ENCODE data around the gene HSF5. TPM values are rescaled to one million over a fixed set of nuclear protein-coding genes. Genes with fewer than 3 reads are reported as not detected.

Gene HSF5
- total and polyA plus RNA-seq, 4 donors = not detected

GRCh38 chr17:58417300-58418092 lies 70.7 kb downstream of the HSF5 start, which contains the start of gene RNF43:
TSS of gene RNF43 (minus strand) at chr17:58417534. CDS start at chr17:58415577, 1,957 bp downstream.
- WGBS, 2 donors = 0 to 2% methylated on average over 8 of the region's 8 CpGs
- H3K27ac ChIP-seq (ENCODE audit: low read depth in 1 of 2, low read length in 2 of 2) = no peak within 1 kb of the TSS
- ATAC-seq (ENCODE audit: low FRiP score) = peak; percentile 96
- intact Hi-C loops (cut with DNase I) = loop anchor here in 1 of 2 donors (5.0 kb wide), 1 partner anchor 95 kb away; no protein-coding TSS in a partner anchor
- peak within 1 kb of the TSS in 1 of 2 donors; percentile 16 for H3K4me3 ChIP-seq (ENCODE audit: low read length in 2 of 2)
- H3K27me3 ChIP-seq (ENCODE audit: control insufficient read depth in 1 of 2, insufficient read depth in 2 of 2, low read length in 1 of 2) = no peaks in the 10 kb centered on the region
- no peaks in the 10 kb centered on the region for H3K4me1 ChIP-seq (ENCODE audit: control insufficient read depth in 1 of 2, insufficient read depth in 2 of 2, low read length in 2 of 2)
- H3K36me3 ChIP-seq (ENCODE audit: control insufficient read depth in 1 of 2, insufficient read depth in 2 of 2, low read length in 1 of 2) = no peaks in the 10 kb centered on the region
- DNase-seq = peak; percentile 80 to 84
- no peaks in the 10 kb centered on the region for H3K9me3 ChIP-seq (ENCODE audit: control insufficient read depth, low read length)

GRCh38 chr17:58416937-58417299 lies 71.3 kb downstream of the HSF5 start:
- ATAC-seq (ENCODE audit: low FRiP score) (no peak), DNase-seq (no peak)
- Histone ChIP-seq H3K27ac (ENCODE audit: low read depth in 1 of 2, low read length in 2 of 2) (no peak overlapping the region), H3K4me1 (ENCODE audit: control insufficient read depth in 1 of 2, insufficient read depth in 2 of 2, low read length in 2 of 2) (no peaks in the 10 kb centered on the region), H3K9me3 (ENCODE audit: control insufficient read depth, low read length) (no peaks in the 10 kb centered on the region), H3K36me3 (ENCODE audit: control insufficient read depth in 1 of 2, insufficient read depth in 2 of 2, low read length in 1 of 2) (no peaks in the 10 kb centered on the region), H3K27me3 (ENCODE audit: control insufficient read depth in 1 of 2, insufficient read depth in 2 of 2, low read length in 1 of 2) (no peaks in the 10 kb centered on the region), H3K4me3 (ENCODE audit: low read length in 2 of 2) (no peak overlapping the region)
- intact Hi-C loops (cut with DNase I) = loop anchor here in 1 of 2 donors (5.0 kb wide), 1 partner anchor 95 kb away; no protein-coding TSS in a partner anchor
- WGBS, 2 donors = 31 to 33% methylated on average over 6 of the region's 6 CpGs

- intact Hi-C loops (cut with DNase I) = loop anchor here in 1 of 2 donors (5.0 kb wide), 1 partner anchor 94 kb away; no protein-coding TSS in a partner anchor
- Histone ChIP-seq H3K27me3 (ENCODE audit: control insufficient read depth in 1 of 2, insufficient read depth in 2 of 2, low read length in 1 of 2) (no peaks in the 10 kb centered on the region), H3K9me3 (ENCODE audit: control insufficient read depth, low read length) (no peaks in the 10 kb centered on the region), H3K36me3 (ENCODE audit: control insufficient read depth in 1 of 2, insufficient read depth in 2 of 2, low read length in 1 of 2) (no peaks in the 10 kb centered on the region), H3K4me3 (ENCODE audit: low read length in 2 of 2) (no peak overlapping the region), H3K4me1 (ENCODE audit: control insufficient read depth in 1 of 2, insufficient read depth in 2 of 2, low read length in 2 of 2) (no peaks in the 10 kb centered on the region), H3K27ac (ENCODE audit: low read depth in 1 of 2, low read length in 2 of 2) (no peak overlapping the region)
- no peak for DNase-seq
- ATAC-seq (ENCODE audit: low FRiP score) = no peak
- 84 to 89% methylated on average over 4 of the region's 4 CpGs for WGBS, 2 donors
Observed at GRCh38 chr17:58416396-58416795, 71.8 kb downstream of the HSF5 start.

- H3K27ac ChIP-seq (ENCODE audit: low read depth in 1 of 2, low read length in 2 of 2) = no peak overlapping the region
- ATAC-seq (ENCODE audit: low FRiP score) (no peak), DNase-seq (no peak)
- H3K9me3 ChIP-seq (ENCODE audit: control insufficient read depth, low read length) = no peaks in the 10 kb centered on the region
- H3K36me3 ChIP-seq (ENCODE audit: control insufficient read depth in 1 of 2, insufficient read depth in 2 of 2, low read length in 1 of 2) = no peaks in the 10 kb centered on the region
- H3K4me1 ChIP-seq (ENCODE audit: control insufficient read depth in 1 of 2, insufficient read depth in 2 of 2, low read length in 2 of 2) = no peaks in the 10 kb centered on the region
- intact Hi-C loops (cut with DNase I) = loop anchor here in 1 of 2 donors (5.0 kb wide), 1 partner anchor 93 kb away; no protein-coding TSS in a partner anchor
- no peaks in the 10 kb centered on the region for H3K27me3 ChIP-seq (ENCODE audit: control insufficient read depth in 1 of 2, insufficient read depth in 2 of 2, low read length in 1 of 2)
- 80 to 81% methylated on average over 6 of the region's 6 CpGs for WGBS, 2 donors
- no peak overlapping the region for H3K4me3 ChIP-seq (ENCODE audit: low read length in 2 of 2)
Observed at GRCh38 chr17:58415371-58416055, 72.7 kb downstream of the HSF5 start.

- Histone ChIP-seq H3K4me1 (ENCODE audit: control insufficient read depth in 1 of 2, insufficient read depth in 2 of 2, low read length in 2 of 2) (no peaks in the 10 kb centered on the region), H3K4me3 (ENCODE audit: low read length in 2 of 2) (no peak overlapping the region), H3K9me3 (ENCODE audit: control insufficient read depth, low read length) (no peaks in the 10 kb centered on the region), H3K27me3 (ENCODE audit: control insufficient read depth in 1 of 2, insufficient read depth in 2 of 2, low read length in 1 of 2) (no peaks in the 10 kb centered on the region), H3K27ac (ENCODE audit: low read depth in 1 of 2, low read length in 2 of 2) (no peak overlapping the region), H3K36me3 (ENCODE audit: control insufficient read depth in 1 of 2, insufficient read depth in 2 of 2, low read length in 1 of 2) (no peaks in the 10 kb centered on the region)
- intact Hi-C loops (cut with DNase I) = no loop called here
- DNase-seq (no peak), ATAC-seq (ENCODE audit: low FRiP score) (no peak)
- 86 to 89% methylated on average over 3 of the region's 3 CpGs for WGBS, 2 donors
Observed at GRCh38 chr17:58414596-58414997, 73.6 kb downstream of the HSF5 start.

- Histone ChIP-seq H3K9me3 (ENCODE audit: control insufficient read depth, low read length) (no peaks in the 10 kb centered on the region), H3K27me3 (ENCODE audit: control insufficient read depth in 1 of 2, insufficient read depth in 2 of 2, low read length in 1 of 2) (no peaks in the 10 kb centered on the region), H3K4me3 (ENCODE audit: low read length in 2 of 2) (no peak overlapping the region), H3K27ac (ENCODE audit: low read depth in 1 of 2, low read length in 2 of 2) (no peak overlapping the region), H3K4me1 (ENCODE audit: control insufficient read depth in 1 of 2, insufficient read depth in 2 of 2, low read length in 2 of 2) (no peaks in the 10 kb centered on the region), H3K36me3 (ENCODE audit: control insufficient read depth in 1 of 2, insufficient read depth in 2 of 2, low read length in 1 of 2) (no peaks in the 10 kb centered on the region)
- intact Hi-C loops (cut with DNase I) = no loop called here
- DNase-seq = no peak
- WGBS, 2 donors = 70 to 80% methylated on average over 2 of the region's 2 CpGs
- no peak for ATAC-seq (ENCODE audit: low FRiP score)
Observed at GRCh38 chr17:58413684-58414083, 74.5 kb downstream of the HSF5 start.

- Histone ChIP-seq H3K4me3 (ENCODE audit: low read length in 2 of 2) (no peak overlapping the region), H3K27ac (ENCODE audit: low read depth in 1 of 2, low read length in 2 of 2) (no peak overlapping the region), H3K9me3 (ENCODE audit: control insufficient read depth, low read length) (no peaks in the 10 kb centered on the region), H3K4me1 (ENCODE audit: control insufficient read depth in 1 of 2, insufficient read depth in 2 of 2, low read length in 2 of 2) (no peaks in the 10 kb centered on the region), H3K27me3 (ENCODE audit: control insufficient read depth in 1 of 2, insufficient read depth in 2 of 2, low read length in 1 of 2) (no peaks in the 10 kb centered on the region), H3K36me3 (ENCODE audit: control insufficient read depth in 1 of 2, insufficient read depth in 2 of 2, low read length in 1 of 2) (no peaks in the 10 kb centered on the region)
- ATAC-seq (ENCODE audit: low FRiP score) (no peak), DNase-seq (no peak)
- intact Hi-C loops (cut with DNase I) = no loop called here
- WGBS, 2 donors = 77 to 79% methylated on average over 3 of the region's 3 CpGs
Observed at GRCh38 chr17:58412961-58413586, 75.1 kb downstream of the HSF5 start.

GRCh38 chr17:58412064-58412703 lies 76.0 kb downstream of the HSF5 start:
- Histone ChIP-seq H3K36me3 (ENCODE audit: control insufficient read depth in 1 of 2, insufficient read depth in 2 of 2, low read length in 1 of 2) (no peaks in the 10 kb centered on the region), H3K9me3 (ENCODE audit: control insufficient read depth, low read length) (no peaks in the 10 kb centered on the region), H3K4me1 (ENCODE audit: control insufficient read depth in 1 of 2, insufficient read depth in 2 of 2, low read length in 2 of 2) (no peaks in the 10 kb centered on the region), H3K4me3 (ENCODE audit: low read length in 2 of 2) (no peak overlapping the region), H3K27me3 (ENCODE audit: control insufficient read depth in 1 of 2, insufficient read depth in 2 of 2, low read length in 1 of 2) (no peaks in the 10 kb centered on the region), H3K27ac (ENCODE audit: low read depth in 1 of 2, low read length in 2 of 2) (no peak overlapping the region)
- intact Hi-C loops (cut with DNase I) = no loop called here
- ATAC-seq (ENCODE audit: low FRiP score) = no peak
- DNase-seq = no peak
- WGBS, 2 donors = 77 to 80% methylated on average over 1 of the region's 1 CpG

All from aorta (tissue), 5 donors.